Activated CD4-positive, alpha-beta T cell treated with anti-CD3 and anti-CD28 coated beads, Interleukin-2, Interleukin-4, amounts not matched to agents 100 ng/mL and 50 ng/mL, durations not matched to agents 16 hours and 8 hours (primary cell): ENCODE results near the gene HERC6.
"Not testable (repeated sequence)": the region's sequence is repeated elsewhere in the genome, so short reads cannot be mapped to it uniquely, and the experiment has no call there.

Experiments
- DNase-seq: peaks from one replicate; pipeline ENCODE4 v3.0.0-alpha.2; 2020; ENCODE audit warnings: low spot score

HERC6 gene

GRCh38 chr4:88390128-88390527 is 11.5 kb downstream of the HERC6 start:
- DNase-seq, result no peak

- no peak for DNase-seq
Measured at GRCh38 chr4:88391703-88392102, 13.1 kb downstream of the HERC6 start.

DNA sequence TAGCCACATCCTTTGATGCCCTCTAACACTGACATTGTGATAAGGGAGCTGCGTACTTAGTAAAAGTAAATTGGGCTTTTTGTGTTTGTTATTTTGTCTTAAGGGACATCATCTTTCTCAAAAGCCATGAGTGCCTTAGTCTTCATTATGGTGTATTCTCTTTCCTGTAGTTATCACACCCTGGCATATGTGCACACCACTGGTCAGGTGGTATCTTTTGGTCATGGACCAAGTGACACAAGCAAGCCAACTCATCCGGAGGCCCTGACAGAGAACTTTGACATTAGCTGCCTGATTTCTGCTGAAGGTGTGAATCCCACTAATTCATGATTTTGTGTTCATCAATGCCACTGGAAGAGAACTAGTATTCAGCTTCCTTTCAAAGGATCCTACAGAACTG is 18.0 kb downstream of the HERC6 start:
- DNase-seq, result no peak

DNA sequence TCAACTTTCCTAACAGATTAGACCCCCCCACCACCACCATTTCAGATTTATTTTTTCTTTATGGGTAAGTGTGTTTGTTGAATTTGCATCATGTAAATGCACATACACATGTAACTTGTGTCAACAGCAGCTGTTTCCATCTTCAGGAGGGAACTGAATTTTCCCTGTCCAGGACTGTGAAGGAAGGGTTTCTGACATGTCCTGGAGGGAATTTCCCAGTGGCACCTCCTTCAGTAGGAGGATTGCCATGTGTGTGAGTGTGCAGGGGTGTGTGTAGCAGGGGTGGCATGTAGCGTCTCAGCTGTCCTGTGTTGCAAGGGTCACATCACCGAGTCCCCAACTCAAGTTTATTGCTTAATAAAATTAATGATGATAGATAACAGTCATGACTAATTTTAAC is 19.7 kb downstream of the HERC6 start:
- DNase-seq, result no peak

- no peak for DNase-seq
Measured at GRCh38 chr4:88409206-88409605, 30.6 kb downstream of the HERC6 start.

- DNase-seq, result no peak
Measured at GRCh38 chr4:88409789-88410188, 31.1 kb downstream of the HERC6 start.

DNA sequence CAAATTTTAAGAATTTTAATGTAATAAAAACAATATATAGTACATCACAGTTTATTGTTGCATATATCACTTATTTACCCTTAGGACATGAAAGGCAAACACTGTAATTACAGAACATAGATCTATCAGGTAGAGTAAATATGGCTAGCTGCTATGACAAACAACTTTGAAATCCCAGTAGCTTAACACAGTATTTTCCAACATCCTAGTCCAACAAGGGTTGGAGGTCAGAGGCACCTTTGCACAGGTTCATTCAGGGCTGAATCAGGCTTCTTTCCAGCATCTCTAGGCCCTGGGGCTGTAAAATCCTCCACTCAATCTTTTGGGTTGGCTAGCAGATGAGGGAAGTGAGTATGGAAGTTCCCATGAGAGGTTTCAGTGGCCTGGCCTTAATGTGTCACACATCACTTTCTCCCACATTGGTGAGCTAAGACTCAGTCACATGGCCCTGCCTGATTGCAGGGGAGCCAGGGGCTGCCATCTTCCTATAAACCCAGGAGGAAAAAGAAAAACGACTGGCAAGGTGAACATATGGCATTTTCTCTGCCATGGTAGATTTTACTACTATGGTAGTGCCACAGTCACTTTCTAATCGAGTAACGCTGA is 32.9 kb downstream of the HERC6 start:
- DNase-seq, result peak; percentile 1

DNA sequence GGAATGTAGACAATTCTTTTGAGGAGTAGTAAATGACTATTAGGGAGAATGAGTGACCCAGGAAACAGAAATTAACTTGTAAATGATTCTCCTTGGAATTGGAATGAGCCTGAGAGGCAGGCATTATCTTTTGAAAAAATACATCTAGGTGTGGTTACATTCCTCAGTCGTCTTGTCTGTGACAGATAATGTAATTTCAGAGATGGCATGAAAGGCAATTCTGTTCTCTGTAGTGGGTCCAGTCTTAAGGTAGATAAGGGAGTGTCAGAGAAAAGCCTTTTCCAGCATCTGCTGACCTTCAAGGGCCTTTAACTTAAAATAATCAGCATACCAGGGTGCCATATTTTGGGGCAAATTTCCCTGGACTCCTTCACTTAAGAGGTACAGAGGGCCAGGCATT is 35.1 kb downstream of the HERC6 start:
- DNase-seq, result no peak

GRCh38 chr4:88414755-88415154 is 36.1 kb downstream of the HERC6 start:
- no peak for DNase-seq

DNA sequence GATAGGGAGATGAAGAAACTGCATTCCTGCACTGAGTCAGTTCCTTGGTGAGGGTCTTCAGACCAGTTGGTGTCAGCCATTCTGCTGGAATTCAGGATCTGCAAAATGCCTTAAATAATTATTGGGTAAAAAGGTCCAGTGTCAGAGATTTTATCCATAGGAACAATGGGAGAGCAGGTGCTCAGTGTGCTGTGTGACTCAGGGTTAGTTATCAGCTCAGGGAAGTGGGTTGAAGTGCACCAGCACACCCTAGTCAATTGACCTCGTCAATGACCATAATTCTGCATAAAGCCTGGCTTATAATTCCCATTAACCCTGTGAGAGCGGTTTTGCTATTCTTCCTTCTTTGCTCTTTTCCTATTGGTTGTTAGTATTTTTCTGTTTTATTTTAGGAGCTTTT is 37.3 kb downstream of the HERC6 start:
- DNase-seq, result no peak

DNA sequence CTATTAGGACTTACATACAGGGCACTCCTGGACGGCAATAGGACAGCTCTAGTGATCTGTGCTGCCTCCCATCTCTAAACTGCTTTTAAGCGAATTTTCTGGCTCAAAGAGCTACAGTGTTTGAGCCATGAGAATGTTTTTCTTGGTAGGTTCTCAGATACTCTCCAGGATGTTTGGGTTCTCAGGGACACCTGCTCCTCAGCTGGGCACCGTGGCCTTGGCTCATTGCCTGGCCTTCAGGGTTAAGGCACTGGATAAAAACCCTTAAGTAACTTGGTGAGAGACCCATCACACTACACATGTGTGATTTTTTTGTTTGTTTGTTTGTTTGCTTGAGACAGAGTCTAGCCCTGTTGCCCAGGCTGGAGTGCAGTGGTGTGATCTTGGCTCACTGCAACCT is 39.8 kb downstream of the HERC6 start:
- no peak for DNase-seq

DNA sequence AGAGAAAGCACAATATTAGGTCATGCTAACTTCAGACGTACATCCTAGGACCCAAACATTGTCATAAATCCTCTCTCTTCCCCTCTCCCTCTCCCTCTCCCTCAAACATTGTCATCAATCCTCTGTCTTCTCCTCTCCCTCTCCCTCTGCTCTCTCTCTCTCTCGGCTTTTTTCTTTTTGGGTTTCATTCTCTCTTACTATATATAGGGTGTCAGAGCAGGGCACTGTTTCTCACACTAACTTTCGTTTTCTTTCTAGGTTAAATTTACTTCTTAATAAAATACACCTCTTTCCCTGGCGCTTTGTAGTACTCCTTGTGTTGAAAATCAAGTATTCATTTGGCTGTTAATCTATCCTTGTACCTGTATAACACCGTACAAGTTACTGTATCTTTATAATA is 41.2 kb downstream of the HERC6 start:
- DNase-seq, result no peak

- DNase-seq, result no peak
Measured at GRCh38 chr4:88420844-88421243, 42.2 kb downstream of the HERC6 start.

DNA sequence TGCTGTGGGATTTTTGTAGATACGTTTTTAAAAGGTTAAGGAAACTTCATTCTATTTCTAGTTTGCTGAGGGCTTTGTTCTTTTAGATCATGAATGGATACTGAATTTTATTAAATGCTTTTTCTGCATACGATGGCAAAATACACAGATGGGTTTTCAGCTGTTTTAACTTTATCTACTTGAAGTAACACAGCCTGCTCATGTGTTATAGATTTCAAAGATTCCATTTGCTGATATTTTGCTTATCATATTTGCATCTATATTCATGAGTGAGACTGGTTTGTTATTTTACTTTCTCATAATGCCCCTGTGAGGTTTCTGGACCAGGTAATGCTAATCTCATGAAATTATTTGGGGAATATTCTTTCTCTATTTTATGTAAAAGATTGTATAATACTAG is 43.8 kb downstream of the HERC6 start:
- no peak for DNase-seq

GRCh38 chr4:88429401-88429800 is 50.7 kb downstream of the HERC6 start:
- no peak for DNase-seq

GRCh38 chr4:88435987-88436693 is 57.5 kb downstream of the HERC6 start:
- DNase-seq, result no peak

DNA sequence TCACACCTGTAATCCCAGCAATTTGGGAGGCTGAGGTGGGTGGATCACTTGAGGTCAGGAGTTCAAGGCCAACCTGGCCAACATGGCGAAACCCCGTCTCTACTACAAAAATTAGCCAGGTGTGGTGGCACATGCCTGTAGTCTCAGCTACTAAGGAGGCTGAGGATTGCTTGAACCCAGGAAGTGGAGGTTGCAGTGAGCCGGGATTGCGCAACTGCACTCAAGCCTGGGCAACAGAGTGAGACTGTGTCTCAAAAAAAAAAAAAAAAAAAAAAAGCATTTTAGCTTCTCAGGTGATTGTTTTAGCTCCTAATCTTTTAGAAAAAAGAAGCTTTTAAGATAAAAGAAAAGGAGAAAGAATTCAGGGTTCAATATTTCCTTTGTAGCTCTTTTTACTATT is 59.2 kb downstream of the HERC6 start:
- not testable (repeated sequence) for DNase-seq

GRCh38 chr4:88439161-88439760 is 60.6 kb downstream of the HERC6 start:
- no peak for DNase-seq

DNA sequence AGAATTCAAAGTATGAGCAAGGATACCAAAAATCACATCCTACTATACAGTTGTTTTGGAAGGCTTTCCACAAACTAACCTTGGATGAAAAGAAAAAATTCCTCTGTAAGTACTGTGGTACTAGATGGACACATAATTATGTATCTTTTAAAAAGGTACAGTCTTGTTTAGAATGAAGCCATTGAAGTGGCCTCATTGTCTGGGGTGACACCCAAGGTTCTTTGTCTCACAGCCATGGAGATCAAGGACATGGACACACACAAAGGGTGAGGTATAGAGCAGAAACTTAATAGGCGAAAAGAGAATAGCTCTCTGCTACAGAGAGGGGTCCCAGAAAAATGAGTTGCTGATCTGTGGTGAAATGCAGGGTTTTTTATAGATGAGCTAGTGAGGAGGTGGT is 61.5 kb downstream of the HERC6 start:
- no peak for DNase-seq

GRCh38 chr4:88441696-88442095 is 63.0 kb downstream of the HERC6 start:
- no peak for DNase-seq

DNA sequence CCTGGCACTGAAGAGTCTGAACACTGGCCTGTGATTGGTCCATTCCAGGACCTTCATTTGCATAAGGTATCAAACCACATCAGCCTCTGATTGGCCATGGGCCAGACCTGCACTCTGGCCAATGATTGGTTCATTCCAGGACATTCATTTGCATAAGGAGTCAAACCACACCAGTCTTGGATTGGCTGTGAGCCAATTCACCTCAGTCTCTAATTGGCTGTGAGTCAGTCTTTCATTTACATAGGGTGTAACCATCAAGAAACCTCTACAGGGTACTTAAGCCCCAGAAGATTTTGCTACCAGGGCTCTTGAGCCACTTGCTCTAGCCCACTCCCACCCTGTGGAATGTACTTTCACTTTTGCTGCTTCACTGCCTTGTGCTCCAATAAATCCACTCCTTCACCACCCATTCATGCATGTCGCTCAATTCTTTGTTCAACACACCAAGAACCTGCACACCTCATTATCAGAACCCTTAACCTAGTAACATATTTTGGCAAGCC is 64.1 kb downstream of the HERC6 start:
- DNase-seq, result no peak

- no peak for DNase-seq
Measured at GRCh38 chr4:88443486-88443885, 64.8 kb downstream of the HERC6 start.

GRCh38 chr4:88445252-88445651 is 66.6 kb downstream of the HERC6 start:
- no peak for DNase-seq

GRCh38 chr4:88446124-88446523 is 67.5 kb downstream of the HERC6 start:
- no peak for DNase-seq
